Peyer's patch (tissue), 4 donors: ENCODE results near the gene TEKTIP1.

Source experiments
- CTCF ChIP-seq, 6 experiments: fragments of 450-650 bp in 4 of 6; fragments of 200-600 bp in 2 of 6; sonication (generic) in 1 of 6; IDR thresholded peaks; one replicate each; pipeline ENCODE4 v1.5.1; 2017 to 2019; ENCODE audit warnings: antibody characterized with exemption in 6 of 6, mild to moderate bottlenecking in 3 of 6, moderate library complexity in 1 of 6
- POLR2A ChIP-seq, 2 donors: fragments of 450-650 bp; IDR thresholded peaks; one replicate each; pipeline ENCODE4 v1.5.1; 2017; ENCODE audit warnings: antibody characterized with exemption in 2 of 2, mild to moderate bottlenecking in 2 of 2, moderate library complexity in 2 of 2

- TF ChIP-seq CTCF (IDR thresholded peaks at IDR 0.05) = peak; percentile 88 to 95 (median 91)
- TF ChIP-seq POLR2A (IDR thresholded peaks at IDR 0.05) = no peak
Measured at GRCh38 chr19:3544742-3545668, 6.0 kb downstream of the TEKTIP1 start.
